Pulmonary artery endothelial cell (primary cell): ENCODE data around the gene PIK3R2. TPM values are rescaled to one million over a fixed set of nuclear protein-coding genes. Genes with fewer than 3 reads are reported as not detected.
"Not testable (repeated sequence)": the region's sequence is repeated elsewhere in the genome, so short reads cannot be mapped to it uniquely, and the experiment has no call there.

ENCODE experiments used
- DNase-seq: peaks from one replicate; pipeline ENCODE4 v3.0.0-alpha.2; 2011; ENCODE audit warnings: low read depth, low spot score
- total RNA-seq: library from RNA; depleted of rRNA; stranded (reverse); fragments of >200 nt; gene quantifications from 2 replicates; pipeline ENCODE4 v1.2.3, GENCODE V29; 2014

PIK3R2 gene
- 2.4 and 2.8 TPM in 2 replicates for total RNA-seq

DNA sequence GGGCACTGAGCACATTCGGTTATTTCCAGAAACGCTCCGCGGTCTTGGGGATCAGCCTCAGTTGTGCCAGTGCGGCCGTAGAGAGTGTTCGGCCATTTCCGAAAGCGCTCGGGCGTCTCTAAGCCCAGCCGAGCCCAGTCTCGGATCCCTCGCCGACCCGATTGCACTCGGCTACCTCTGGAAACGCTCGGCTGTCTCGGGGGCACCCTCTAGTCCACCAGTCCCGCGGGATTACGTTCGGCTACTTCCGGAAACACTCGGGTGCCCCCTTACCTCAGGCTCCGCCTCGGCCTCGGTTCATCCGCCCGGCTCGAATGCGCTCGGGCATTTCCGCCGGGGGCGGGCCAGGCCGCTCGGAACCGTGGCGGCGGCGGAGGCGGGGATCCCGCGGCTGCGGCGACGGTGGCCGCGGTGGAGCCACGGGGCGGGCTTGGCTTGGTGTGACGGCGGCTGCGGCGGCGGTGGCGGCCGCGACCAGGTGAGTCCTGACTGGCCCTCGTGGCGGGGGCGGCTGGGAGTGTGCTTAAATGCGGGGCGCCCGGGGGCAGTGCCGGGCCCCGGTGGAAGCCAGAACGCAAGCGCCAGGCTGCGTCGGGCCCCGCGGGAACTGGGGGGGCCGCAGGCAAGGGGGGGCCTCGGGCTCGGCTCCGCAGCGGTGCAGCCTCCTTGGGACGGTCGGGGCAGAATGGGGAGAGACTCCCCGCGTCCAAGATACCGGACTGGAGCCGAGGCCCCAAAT, at the start of gene PIK3R2:
PIK3R2 (plus strand) TSS at position 347 of the 739 bp plus-strand sequence. CDS start 2,717 bp downstream, outside the sequence.
- peak; percentile 93 for DNase-seq

GRCh38 chr19:18104793-18105131, 48.2 kb upstream of the PIK3R2 start:
- DNase-seq: no peak

DNA sequence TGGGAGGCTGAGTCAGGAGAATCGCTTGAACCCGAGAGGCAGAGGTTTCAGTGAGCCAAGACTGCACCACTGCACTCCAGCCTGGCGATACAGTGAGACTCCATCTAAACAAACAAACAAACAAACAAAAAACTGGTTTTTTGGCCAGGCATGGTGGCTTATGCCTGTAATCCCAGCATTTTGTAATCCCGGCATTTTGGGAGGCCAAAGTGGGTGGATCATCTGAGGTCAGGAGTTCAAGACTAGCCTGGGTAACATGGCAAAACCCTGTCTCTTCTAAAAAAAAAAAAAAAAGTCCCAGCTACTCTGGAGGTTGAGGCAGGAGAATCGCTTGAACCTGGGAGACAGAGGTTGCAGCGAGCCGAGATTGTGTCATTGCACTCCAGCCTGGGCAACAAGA, 47.7 kb upstream of the PIK3R2 start:
- DNase-seq: not testable (repeated sequence)

DNA sequence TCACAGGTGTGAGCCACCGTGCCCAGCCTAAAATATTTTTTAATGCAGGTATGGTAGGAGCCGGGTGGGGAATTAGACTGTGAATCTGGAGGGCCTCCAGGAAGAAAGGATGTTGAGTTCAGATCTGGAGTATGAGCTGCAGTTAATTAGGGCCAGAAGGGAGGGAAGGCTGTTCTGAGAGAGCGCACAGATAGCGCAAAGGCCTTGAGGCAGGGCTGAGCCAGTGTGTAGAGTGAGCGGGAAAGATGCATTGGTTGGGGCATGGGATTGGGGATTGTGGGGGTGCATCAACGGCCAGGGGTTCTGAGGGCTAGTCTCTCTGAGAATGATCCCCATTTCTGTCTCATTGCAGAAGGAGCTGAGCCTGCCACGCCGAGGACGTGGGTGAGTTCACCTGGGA, 45.7 kb upstream of the PIK3R2 start:
- no peak for DNase-seq

GRCh38 chr19:18108897-18109296, 44.1 kb upstream of the PIK3R2 start:
- DNase-seq: no peak

DNA sequence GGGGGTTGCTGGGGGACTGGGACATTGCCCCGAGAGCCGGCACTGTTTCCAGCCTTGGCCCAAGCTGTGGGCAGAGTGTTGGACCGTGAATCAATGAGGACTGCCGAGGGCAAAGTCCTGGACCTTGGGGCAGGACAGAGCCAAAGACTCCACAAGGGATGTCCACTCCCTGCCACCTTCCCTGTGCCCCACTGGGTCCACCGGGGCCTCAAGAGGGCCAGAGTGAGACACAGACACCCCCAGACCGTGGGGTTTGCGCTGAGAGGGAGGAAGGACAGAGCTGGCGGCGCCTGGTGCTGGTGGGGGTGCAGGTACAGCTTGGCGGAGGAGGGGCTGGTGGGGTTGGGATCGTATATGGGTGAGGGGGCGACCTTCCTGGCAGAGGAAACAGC, 43.6 kb upstream of the PIK3R2 start:
- DNase-seq: no peak

DNA sequence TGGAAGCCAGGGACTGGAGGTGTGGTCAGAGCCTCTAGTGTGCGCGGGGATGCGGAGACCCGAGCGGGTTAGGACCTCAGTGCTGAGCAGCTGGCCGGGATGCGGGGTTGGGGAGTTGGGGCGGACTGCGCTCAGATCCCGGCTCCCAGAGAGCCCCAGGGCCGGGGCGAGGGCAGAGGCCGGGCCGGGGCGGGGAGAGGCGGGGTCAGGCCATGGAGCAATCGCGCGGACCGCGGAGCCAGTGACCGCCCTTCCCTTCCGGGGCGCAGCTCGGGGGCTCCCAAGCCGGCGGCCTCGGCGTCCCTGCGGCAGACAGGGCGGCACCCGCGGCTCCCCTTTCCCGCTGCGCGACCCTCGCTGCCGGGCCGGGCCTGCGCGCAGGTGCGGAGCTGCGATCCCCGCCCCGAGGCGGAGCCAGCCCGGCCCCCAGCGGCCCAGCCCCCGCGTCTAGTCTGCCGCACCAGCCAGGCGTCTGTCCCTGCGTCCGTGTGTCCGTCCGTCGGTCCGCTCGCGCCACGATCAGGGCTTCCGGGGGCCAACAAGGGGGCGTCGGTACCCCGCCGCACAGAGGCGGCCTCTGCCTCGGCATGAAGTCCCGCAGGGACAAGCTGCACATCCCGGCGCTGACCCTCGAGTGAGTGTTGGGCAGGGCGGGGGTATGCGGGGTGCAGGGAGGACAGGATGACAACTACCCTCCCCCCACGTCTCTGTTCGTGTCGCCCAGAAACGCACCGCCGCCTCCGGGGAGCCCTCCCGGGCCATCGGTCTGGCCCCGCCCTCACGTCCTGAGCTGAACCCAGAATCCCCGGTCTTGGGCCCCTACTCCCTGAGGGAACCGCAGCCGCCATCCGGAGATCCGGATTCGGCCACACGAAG, 43.0 kb upstream of the PIK3R2 start:
- no peak for DNase-seq

DNA sequence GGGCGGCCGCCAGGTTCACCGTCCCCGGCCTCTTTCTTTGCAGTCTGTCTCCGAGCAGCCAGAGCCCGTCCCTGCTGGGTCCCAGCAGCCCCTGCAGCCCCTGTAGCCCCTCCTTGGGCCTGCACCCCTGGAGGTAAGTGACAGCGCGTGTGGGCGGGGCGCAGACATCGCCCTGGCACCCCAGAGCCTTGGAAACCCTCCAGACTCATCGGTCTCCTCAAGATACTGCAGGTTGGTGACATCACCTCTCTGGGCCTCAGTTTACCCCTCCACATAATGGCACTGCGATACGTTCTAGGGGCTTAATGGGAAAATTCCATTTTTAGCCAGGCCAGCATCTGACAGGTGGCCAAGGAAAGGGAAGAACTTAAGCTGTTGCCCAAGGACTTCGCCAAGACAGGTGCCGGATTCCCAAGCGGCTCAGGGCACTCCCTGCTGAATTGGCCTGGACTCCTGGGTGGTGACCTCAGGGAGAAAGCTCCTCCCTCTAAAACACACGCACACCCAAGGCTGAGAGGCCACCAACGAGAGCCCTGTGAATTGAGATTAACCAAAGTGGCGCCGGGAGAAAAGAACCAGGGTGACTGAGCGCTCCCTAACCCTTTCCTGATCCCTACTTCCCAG, 42.2 kb upstream of the PIK3R2 start:
- DNase-seq: no peak

DNA sequence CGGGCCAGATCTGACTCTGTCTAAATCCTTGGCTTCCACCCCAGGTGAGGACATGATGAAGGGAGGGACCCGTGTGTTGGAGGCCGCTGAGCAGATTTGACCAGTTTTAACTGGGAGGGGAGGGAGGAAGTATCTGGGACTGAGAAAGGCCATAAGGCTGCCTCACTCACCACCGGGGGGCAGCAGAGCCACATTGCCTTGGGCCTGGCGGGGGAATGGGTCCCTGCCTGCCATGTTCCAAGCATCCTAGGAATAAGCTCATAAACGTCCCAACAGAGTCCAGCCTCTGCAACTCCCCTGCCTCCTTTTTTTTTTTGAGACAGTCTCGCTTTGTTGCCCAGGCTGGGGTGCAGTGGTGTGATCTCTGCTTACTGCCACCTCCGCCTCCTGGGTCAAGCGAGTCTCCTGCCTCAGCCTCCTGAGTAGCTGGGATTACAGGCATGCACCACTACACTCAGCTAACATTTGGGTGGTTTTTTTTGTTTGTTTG, 39.9 kb upstream of the PIK3R2 start:
- DNase-seq: peak; percentile 51

DNA sequence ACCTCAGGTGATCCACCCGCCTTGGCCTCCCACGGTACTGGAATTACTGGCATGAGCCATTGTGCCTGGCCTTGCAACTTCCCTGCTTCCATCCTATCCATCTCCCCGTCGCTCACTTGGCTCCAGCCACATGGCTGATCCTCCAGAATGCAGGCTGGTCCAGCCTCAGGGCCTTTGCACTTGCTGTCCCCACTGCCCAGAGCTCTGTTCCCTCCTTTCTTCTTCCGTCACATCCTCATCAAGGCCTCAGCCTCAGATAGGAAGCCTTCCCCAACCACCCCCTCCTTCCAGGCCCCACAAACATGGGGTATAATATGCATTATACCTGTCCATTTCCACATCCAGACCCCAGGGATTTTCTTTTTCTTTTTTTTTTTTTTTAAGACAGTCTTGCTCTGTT, 39.1 kb upstream of the PIK3R2 start:
- no peak for DNase-seq

- DNase-seq: no peak
Measured at GRCh38 chr19:18114483-18114882, 38.5 kb upstream of the PIK3R2 start.

- no peak for DNase-seq
Measured at GRCh38 chr19:18117364-18117691, 35.6 kb upstream of the PIK3R2 start.

- DNase-seq: peak; percentile 30
Measured at GRCh38 chr19:18117692-18118378, 35.1 kb upstream of the PIK3R2 start.

DNA sequence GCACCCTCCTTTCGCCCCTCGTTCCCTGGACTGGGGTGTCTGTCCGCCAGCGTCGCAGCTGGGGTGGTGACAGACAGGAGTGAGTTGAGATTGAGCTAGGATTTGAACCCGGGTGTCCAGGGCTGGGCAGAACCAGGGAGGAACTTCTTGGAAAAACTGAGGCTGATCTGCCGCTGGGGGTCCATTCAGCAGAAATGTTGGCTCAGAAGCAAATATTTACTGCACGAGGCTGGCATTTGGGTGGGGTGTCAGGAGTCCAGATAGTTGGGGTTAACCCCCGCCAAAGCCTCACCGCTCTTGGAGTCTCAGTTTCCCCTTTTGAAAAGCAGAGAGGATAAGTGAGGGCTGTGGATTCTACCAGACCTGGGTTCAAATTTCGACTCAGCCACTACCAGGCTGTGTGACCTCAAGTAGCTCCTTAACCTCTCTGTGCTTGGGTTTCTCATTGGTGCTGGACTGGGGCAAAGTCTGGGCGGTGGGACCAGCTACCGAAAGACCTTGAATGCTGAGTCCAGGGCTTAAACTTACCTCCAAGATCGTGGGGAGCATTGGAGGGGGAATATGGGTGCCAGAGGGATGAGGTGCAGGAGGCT, 34.4 kb upstream of the PIK3R2 start:
- DNase-seq: no peak

DNA sequence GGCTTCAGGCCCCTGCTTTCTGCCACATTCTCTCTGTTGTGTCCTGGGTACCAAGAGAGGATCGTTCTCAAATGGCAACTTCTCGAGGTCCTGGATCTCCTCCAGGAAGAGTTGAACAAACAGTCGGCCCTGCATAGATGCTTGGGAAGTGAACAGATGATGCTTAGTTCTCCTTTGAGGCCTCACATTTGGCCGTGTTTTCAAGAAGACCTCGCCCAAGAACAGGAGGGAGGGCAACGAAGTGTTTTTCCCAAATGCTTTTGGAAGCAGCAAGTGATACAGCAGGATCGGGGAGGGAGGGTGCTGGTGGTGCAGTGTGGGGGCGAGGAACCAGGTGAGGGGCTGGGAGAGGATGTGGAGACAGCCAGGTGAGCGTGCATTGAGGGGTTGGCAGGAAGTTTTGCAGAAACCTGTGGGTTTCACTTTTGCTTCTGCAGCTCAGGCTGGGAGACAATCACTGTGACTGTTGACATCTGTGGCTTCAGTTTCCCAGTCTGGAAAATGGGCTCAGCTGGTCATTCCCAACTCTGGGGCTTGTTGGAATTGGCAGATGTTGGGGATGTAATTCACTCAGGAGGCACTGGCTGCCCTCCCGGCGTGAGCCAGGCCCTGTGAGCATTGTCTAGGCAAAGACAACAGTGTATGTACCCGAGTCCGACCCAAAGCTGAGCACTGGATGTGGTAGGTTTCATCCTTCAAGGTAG, 33.8 kb upstream of the PIK3R2 start:
- no peak for DNase-seq

- no peak for DNase-seq
Measured at GRCh38 chr19:18119717-18120105, 33.3 kb upstream of the PIK3R2 start.

- no peak for DNase-seq
Measured at GRCh38 chr19:18120127-18120526, 32.8 kb upstream of the PIK3R2 start.

GRCh38 chr19:18121166-18121565, 31.8 kb upstream of the PIK3R2 start:
- no peak for DNase-seq

DNA sequence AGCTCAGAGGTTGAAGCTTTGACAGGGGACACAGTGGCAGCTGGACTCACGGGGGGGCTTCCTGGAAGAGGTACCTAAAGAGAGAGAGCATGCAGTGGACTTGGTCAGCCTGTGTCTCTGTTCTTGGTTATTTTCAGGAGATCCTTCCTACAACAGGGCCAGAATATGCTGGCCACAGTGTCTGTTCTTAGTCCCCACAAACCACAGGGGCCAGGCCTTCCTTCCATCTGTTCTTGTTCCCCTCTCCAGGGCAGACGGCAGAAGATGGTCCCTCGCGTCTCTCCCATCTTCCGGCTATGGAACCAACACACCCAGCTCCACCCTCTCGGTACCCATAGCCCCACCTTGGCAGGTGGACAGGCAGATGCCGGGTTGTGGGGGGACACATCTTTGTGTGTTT, 30.5 kb upstream of the PIK3R2 start:
- no peak for DNase-seq

DNA sequence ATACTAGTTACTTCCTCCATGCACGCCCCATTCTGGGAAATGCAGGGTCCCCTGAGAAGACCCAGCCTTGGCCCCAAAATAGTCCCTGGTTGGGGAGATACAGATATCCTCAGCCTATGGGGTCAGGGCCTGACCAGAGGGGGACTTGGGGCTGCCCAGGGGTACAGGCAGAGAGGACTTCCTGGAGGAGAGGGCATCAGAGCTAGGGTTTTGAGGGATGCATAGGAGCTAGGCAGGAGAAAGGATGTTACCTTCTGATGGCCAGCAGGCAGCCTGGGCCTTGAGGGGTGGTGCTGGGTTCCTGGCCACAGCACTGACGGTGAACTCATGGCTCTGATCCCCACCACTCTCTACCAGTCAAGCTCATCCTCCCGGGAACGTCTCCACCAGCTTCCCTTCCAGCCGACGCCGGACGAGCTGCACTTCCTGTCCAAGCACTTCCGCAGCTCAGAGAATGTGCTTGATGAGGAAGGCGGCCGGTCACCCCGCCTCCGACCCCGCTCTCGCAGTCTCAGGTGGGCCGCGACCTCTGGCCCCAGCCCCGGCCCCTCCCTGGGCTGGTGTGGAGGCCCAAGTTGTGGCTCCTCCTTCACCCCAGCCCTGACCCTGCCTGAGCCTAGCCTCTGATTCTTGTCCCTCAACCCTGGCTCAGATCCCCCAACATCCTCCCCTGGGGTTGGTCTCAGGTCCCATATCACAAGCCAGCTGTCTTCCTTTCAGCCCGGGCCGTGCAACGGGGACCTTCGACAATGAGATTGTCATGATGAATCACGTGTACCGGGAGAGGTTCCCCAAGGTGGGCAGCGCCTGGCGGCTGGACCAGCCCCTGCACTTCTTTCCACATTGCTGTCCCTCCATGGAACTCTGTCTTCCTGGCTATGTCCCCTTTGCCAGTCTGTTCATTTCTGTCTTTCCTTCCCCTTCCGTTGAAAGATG, 29.8 kb upstream of the PIK3R2 start:
- DNase-seq: no peak
